Measurements from ENCODE around the gene MRPL28.
"Not testable (repeated sequence)": the region's sequence is repeated elsewhere in the genome, so short reads cannot be mapped to it uniquely, and the experiment has no call there.

The MRPL28 gene

GRCh38 chr16:373848-374615 is 3.7 kb upstream of the MRPL28 start:
- no peak for DNase-seq (ENCODE audit: low read depth in 2 of 2)

GRCh38 chr16:373020-373598 is 2.8 kb upstream of the MRPL28 start:
- DNase-seq (ENCODE audit: low read depth in 2 of 2), result no peak

- no peak for DNase-seq (ENCODE audit: low read depth in 2 of 2)
Observed at GRCh38 chr16:372302-372983, 2.1 kb upstream of the MRPL28 start.

- DNase-seq (ENCODE audit: low read depth in 2 of 2), result no peak
Observed at GRCh38 chr16:371515-372301, 1.4 kb upstream of the MRPL28 start.

GRCh38 chr16:370979-371514 is 709 bp upstream of the MRPL28 start:
- DNase-seq (ENCODE audit: low read depth in 2 of 2), result no peak

GRCh38 chr16:369866-370436 is 387 bp downstream of the MRPL28 start:
- DNase-seq (ENCODE audit: low read depth in 2 of 2), result no peak

GRCh38 chr16:369275-369865 is 968 bp downstream of the MRPL28 start:
- DNase-seq (ENCODE audit: low read depth in 2 of 2), result no peak

GRCh38 chr16:368388-369158 is 1.8 kb downstream of the MRPL28 start:
- DNase-seq (ENCODE audit: low read depth in 2 of 2), result no peak

GRCh38 chr16:367333-367903 is 2.9 kb downstream of the MRPL28 start:
- no peak for DNase-seq (ENCODE audit: low read depth in 2 of 2)

- DNase-seq (ENCODE audit: low read depth in 2 of 2), result no peak
Observed at GRCh38 chr16:366476-366875, 3.9 kb downstream of the MRPL28 start.

GRCh38 chr16:364595-365491 is 5.5 kb downstream of the MRPL28 start:
- DNase-seq (ENCODE audit: low read depth in 2 of 2), result no peak

GRCh38 chr16:363766-364490 is 6.4 kb downstream of the MRPL28 start:
- DNase-seq (ENCODE audit: low read depth in 2 of 2), result no peak

GRCh38 chr16:363110-363765 is 7.1 kb downstream of the MRPL28 start:
- DNase-seq (ENCODE audit: low read depth in 2 of 2), result no peak

- not testable (repeated sequence) for DNase-seq (ENCODE audit: low read depth in 2 of 2)
Observed at GRCh38 chr16:362702-362999, 7.7 kb downstream of the MRPL28 start.

GRCh38 chr16:361872-362701 is 8.3 kb downstream of the MRPL28 start:
- DNase-seq (ENCODE audit: low read depth in 2 of 2), result peak in 1 of 2 experiments; percentile 14

GRCh38 chr16:361341-361871 is 8.9 kb downstream of the MRPL28 start:
- no peak for DNase-seq (ENCODE audit: low read depth in 2 of 2)

Measured in fibroblast of skin of left biceps (primary cell).